GM19351 (cell line): ENCODE results near the gene DIS3L2.
"Not testable (repeated sequence)": the region's sequence is repeated elsewhere in the genome, so short reads cannot be mapped to it uniquely, and the experiment has no call there.

Experiments
- ATAC-seq: cut with Tn5 transposase; IDR thresholded peaks from one replicate; pipeline ENCODE4 v1.9.1; 2021; ENCODE audit warnings: mild to moderate bottlenecking, moderate library complexity; ENCODE audit not compliant: unreplicated experiment

Gene DIS3L2

DNA sequence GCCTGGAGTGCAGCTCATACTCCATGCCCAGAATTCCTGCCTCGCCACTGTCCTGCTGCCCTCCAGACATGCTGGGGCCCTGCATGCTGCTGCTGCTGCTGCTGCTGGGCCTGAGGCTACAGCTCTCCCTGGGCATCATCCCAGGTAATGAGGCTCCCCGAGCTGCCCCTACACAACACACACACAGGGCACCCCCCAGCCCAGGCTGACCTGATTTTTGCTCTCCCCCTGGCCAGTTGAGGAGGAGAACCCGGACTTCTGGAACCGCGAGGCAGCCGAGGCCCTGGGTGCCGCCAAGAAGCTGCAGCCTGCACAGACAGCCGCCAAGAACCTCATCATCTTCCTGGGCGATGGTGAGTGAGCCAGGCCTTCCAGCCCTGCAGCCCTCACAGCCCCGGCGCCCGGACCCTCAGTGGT, 417.2 kb downstream of the DIS3L2 start, which contains the start of gene ALPP:
Gene ALPP (plus strand): TSS at position 17 of the 417 bp plus-strand sequence. CDS start 52 bp downstream, at position 69.
- ATAC-seq = not testable (repeated sequence)

DNA sequence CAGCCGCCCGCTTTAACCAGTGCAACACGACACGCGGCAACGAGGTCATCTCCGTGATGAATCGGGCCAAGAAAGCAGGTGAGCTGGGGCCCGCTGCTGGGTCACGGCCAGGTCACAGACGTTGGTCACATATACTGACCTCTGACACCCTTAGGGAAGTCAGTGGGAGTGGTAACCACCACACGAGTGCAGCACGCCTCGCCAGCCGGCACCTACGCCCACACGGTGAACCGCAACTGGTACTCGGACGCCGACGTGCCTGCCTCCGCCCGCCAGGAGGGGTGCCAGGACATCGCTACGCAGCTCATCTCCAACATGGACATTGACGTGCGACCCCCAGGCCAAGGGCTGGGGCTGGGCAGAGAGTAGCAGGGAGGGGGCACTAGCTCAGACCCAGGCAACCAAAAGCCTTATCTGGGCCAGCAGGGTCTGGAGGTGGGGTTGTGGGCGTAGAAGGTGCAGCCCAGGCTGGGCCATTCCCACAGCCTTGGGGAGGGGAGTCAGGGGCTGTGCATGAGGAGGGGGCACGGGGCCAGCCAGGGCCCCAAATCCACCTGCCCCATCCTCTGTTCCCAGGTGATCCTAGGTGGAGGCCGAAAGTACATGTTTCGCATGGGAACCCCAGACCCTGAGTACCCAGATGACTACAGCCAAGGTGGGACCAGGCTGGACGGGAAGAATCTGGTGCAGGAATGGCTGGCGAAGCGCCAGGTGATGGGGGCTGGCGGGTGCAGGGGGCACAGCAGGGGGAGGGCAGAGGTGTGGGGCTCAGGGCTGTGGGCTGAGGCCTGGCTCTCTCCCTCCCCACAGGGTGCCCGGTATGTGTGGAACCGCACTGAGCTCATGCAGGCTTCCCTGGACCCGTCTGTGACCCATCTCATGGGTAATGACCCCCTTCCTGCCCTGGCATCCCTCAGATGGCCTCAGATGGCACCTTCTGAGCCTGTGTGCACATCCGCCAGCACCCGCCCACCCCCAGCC, 418.4 kb downstream of the DIS3L2 start:
- not testable (repeated sequence) for ATAC-seq

DNA sequence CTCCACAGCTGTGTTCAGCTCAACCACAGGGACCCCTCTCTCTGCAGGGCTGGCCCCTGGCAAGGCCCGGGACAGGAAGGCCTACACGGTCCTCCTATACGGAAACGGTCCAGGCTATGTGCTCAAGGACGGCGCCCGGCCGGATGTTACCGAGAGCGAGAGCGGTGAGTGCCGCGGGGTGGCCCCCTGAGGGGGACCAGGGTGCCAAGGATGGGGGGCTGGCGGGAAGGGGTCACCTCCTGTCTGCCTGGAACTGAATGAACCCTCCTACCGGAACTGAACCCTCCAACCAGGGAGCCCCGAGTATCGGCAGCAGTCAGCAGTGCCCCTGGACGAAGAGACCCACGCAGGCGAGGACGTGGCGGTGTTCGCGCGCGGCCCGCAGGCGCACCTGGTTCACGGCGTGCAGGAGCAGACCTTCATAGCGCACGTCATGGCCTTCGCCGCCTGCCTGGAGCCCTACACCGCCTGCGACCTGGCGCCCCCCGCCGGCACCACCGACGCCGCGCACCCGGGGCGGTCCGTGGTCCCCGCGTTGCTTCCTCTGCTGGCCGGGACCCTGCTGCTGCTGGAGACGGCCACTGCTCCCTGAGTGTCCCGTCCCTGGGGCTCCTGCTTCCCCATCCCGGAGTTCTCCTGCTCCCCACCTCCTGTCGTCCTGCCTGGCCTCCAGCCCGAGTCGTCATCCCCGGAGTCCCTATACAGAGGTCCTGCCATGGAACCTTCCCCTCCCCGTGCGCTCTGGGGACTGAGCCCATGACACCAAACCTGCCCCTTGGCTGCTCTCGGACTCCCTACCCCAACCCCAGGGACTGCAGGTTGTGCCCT, 419.9 kb downstream of the DIS3L2 start:
- ATAC-seq = not testable (repeated sequence)

DNA sequence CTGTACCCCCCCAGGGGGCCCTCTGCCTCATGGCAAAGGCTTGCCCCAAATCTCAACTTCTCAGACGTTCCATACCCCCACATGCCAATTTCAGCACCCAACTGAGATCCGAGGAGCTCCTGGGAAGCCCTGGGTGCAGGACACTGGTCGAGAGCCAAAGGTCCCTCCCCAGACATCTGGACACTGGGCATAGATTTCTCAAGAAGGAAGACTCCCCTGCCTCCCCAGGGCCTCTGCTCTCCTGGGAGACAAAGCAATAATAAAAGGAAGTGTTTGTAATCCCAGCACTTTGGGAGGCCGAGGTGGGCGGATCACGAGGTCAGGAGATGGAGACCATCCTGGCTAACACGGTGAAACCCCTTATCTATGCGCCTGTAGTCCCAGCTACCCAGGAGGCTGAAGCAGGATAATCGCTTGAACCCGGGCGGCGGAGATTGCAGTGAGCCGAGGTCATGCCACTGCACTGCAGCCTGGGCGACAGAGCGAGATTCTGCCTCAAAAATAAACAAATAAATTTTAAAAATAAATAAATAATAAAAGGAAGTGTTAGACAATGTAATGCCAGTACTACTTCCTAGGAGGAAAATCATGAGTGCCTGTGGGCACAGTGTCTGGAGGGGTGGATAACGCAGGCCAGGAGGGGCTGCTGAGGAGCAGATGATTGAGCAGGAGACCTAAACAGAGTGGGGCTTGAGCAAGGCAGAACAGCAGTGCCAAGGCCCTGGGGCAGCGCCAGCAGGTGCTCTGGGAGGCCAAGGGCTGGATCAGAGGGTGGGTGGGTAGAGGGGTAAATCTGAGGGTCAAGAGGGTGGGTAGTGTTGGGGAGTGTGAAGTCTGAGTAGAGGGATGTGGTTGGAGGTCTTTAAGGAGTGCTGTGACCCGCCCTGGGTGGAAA, 421.1 kb downstream of the DIS3L2 start:
- no peak for ATAC-seq

DNA sequence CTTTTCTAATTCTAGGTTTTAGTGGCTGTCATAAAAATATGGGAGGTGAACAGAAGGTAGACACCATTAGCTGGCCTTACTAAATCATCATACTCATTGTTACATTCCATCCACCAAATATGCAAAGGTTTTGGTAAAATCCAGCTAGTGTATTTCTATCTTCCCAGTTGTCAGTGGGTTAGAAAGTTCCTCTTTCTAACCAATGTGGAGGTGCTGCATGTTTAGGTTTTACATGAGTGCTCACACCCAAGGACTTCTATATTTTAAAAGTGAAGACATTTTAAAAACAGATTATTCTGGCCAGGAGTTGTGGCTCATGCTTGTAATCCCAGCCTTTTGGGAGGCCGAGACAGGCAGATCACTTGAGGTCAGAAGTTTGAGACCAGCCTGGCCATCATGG, 423.0 kb downstream of the DIS3L2 start:
- no peak for ATAC-seq

DNA sequence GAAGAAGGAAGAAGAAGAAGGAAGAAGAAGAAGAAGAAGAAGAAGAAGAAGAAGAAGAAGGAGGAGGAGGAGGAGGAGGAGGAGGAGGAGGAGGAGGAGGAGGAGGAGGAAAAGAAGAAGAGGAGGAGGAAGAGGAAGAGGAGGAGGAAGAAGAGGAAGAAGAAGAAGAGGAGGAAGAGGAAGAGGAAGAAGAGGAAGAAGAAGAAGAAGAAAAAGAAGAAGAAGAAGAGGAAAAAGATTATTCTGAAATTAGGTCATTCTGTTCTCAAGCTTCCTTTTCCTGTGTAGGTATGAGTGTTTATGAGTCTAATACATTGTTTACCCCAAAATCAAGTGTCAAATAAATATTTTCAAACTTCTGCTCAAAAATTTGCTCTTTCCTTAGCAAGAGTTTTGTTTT, 423.5 kb downstream of the DIS3L2 start:
- ATAC-seq = not testable (repeated sequence)

DNA sequence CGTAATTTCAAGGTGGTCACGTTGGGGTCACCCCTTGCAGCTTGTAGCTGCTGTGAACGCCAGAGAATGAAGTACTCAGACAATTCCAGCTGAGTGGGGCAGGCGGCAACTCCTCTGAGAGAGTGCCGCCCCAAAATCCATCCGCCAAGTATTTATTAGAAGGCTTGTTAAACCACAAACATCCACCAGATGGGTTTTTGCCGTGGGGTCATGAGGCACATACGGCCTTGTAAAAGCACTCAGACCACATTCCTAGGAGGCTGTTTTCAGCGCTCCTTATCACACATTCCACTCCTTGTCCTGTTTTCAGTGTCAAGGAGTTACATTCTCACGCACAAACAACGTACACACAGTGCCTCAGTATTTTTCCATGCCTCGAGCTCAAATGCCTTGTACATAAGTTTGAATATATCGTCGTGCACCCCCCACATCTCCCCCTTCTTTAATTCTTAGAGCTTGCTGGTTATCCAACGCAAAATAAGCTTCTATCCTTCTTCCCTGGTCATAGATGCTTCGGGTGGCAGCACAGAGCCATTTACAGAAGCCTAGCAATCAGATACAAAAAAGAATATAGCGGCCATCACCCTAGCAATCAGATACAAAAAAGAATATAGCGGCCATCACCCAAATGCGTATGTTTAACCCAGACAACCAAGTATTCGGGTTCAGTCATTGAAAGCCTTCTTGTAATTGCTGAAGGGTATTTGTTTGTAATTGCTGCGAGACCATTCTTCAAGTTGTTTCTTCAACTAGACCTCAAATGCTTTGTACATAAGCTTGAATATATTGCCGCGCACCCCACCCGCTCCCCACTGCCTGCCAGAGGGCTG, 424.4 kb downstream of the DIS3L2 start:
- ATAC-seq = no peak

DNA sequence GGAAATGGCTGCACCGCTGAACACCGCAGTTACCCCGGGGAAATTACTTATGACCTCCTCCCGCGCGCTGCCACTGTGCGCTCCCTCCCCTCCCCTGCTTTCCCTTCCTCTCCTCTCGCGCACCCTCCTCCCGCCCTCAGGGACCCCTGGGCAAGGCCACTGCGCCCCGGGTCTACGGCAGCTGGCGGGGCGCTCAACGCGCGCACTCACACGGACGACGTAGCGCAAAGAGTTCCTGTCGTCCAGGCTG, 424.9 kb downstream of the DIS3L2 start:
- no peak for ATAC-seq
